HL-60 (cell line): Measurements from ENCODE around the gene SLC35E3.

Experiments
- CTCF ChIP-seq: IDR thresholded peaks from one replicate; pipeline ENCODE4 v1.5.1; 2011; ENCODE audit warnings: low read length, control low read depth, inconsistent platforms; ENCODE audit not compliant: insufficient read depth
- POLR2AphosphoS5 ChIP-seq: IDR thresholded peaks from 2 replicates; pipeline ENCODE4 v1.6.1; 2012; ENCODE audit warnings: low read depth

DNA sequence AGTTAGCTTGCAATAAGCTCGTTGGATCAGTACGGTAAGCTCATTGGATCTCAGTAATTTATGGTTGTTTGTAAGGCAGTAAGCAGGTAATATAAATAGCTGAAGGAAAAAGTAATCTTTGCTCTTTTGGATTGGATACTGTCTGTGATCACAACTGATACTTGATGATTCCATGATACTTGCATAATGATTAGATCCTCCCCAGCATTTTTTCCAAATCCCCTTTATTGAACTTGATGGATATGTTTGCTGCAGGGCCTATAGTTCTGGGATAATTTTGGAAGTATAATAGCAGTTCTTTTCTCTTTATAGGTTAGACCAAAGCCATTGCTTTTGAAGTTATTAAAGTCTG, 67.2 kb downstream of the SLC35E3 start:
- TF ChIP-seq POLR2AphosphoS5 (no peak), CTCF (no peak)
